Prostate gland (tissue), 2 donors: ENCODE data around the gene KIAA1671. TPM values are rescaled to one million over a fixed set of nuclear protein-coding genes. Genes with fewer than 3 reads are reported as not detected.
A peak's percentile ranks its signal among the peaks of the same experiment; 100 is the strongest.

Source experiments
- DNase-seq: peaks from one replicate; pipeline ENCODE4 v3.0.0-alpha.2; 2019; ENCODE audit warnings: low spot score
- H3K27ac ChIP-seq, 2 donors: fragments of 200-600 bp; sonication (generic); 2 replicates each; pipeline ENCODE4 v1.5.1; 2017 to 2019
- H3K27me3 ChIP-seq: fragments of 200-600 bp; sonication (generic); replicated peaks from 2 replicates; pipeline ENCODE4 v1.5.1; 2019; ENCODE audit not compliant: insufficient read depth
- H3K36me3 ChIP-seq, 2 donors: fragments of 200-600 bp; sonication (generic); 1 replicate in 1 of 2; 2 replicates in 1 of 2; pipeline versions ENCODE4 v1.5.1 to v1.8.1; 2017 to 2019
- H3K4me1 ChIP-seq: fragments of 200-600 bp; sonication (generic); replicated peaks from 2 replicates; pipeline ENCODE4 v1.5.1; 2019
- H3K4me3 ChIP-seq, 2 donors: fragments of 200-600 bp; sonication (generic); 2 replicates each; pipeline ENCODE4 v1.5.1; 2017 to 2019
- H3K9me3 ChIP-seq: fragments of 200-600 bp; sonication (generic); 2 replicates; pipeline ENCODE4 v1.5.1; 2017
- CTCF ChIP-seq, 4 experiments: fragments of 200-600 bp in 2 of 4; fragments of 450-650 bp in 2 of 4; sonication (generic) in 2 of 4; IDR thresholded peaks; 1 replicate in 3 of 4; 2 replicates in 1 of 4; pipeline ENCODE4 v1.5.1; 2016 to 2019; ENCODE audit warnings: antibody characterized with exemption in 4 of 4, mild to moderate bottlenecking in 2 of 4, moderate library complexity in 2 of 4
- POLR2A ChIP-seq: fragments of 450-650 bp; IDR thresholded peaks from one replicate; pipeline ENCODE4 v1.6.1; 2016; ENCODE audit warnings: antibody characterized with exemption, mild to moderate bottlenecking
- POLR2AphosphoS5 ChIP-seq: sonication (generic); formaldehyde crosslinking; IDR thresholded peaks from one replicate; pipeline ENCODE4 v1.6.1; 2017; ENCODE audit warnings: antibody characterized with exemption
- WGBS: methylation state at CpG from one replicate; pipeline ENCODE4 v1.1.5; 2018; 5-methylcytosine and 5-hydroxymethylcytosine counted together
- intact Hi-C: fragments of 100-400 bp; cut with DNase I; formaldehyde crosslinking; loops from one replicate; pipeline ENCODE4 v1.14.2; 2022
- total RNA-seq, 2 donors: library from RNA; depleted of rRNA; stranded (reverse); fragments of >200 nt; gene quantifications; one replicate each; pipeline ENCODE4 v1.1.0, GENCODE V29; 2016

Gene KIAA1671
- total RNA-seq, 2 donors from 2014 or later: 44.8 to 53.1 TPM

- 92% methylated on average over 1 of the region's 1 CpG for WGBS
- no peaks in the 10 kb centered on the region for H3K36me3 ChIP-seq
Observed at GRCh38 chr22:24984122-24984521, 31.6 kb downstream of the KIAA1671 start.

GRCh38 chr22:24985826-24986214 is 33.3 kb downstream of the KIAA1671 start:
- H3K9me3 ChIP-seq: no peaks in the 10 kb centered on the region
- H3K36me3 ChIP-seq: no peaks in the 10 kb centered on the region
- no peaks in the 10 kb centered on the region for H3K4me1 ChIP-seq
- DNase-seq: no peak
- 73% methylated on average over 9 of the region's 9 CpGs for WGBS
- TF ChIP-seq POLR2AphosphoS5 (no peak), CTCF (IDR thresholded peaks at IDR 0.05) (no peak), POLR2A (no peak)
- intact Hi-C loops: no loop called here
- no peaks in the 10 kb centered on the region for H3K27me3 ChIP-seq
- H3K27ac ChIP-seq: no peak overlapping the region
- H3K4me3 ChIP-seq: no peak overlapping the region

More at GRCh38 chr22:24984122-24984521, 31.6 kb downstream of the KIAA1671 start:
- H3K27ac ChIP-seq: no peak overlapping the region
- H3K4me3 ChIP-seq: no peak overlapping the region
- DNase-seq: no peak
- no peaks in the 10 kb centered on the region for H3K4me1 ChIP-seq
- no peak for TF ChIP-seq POLR2A
- TF ChIP-seq CTCF (IDR thresholded peaks at IDR 0.05): no peak
- no peak for TF ChIP-seq POLR2AphosphoS5
- H3K9me3 ChIP-seq: no peaks in the 10 kb centered on the region
- H3K27me3 ChIP-seq: no peaks in the 10 kb centered on the region
- intact Hi-C loops: no loop called here

GRCh38 chr22:24986816-24987215 is 34.3 kb downstream of the KIAA1671 start:
- no peak overlapping the region for H3K27ac ChIP-seq
- no peak overlapping the region for H3K4me3 ChIP-seq
- H3K36me3 ChIP-seq: no peaks in the 10 kb centered on the region
- 77% methylated on average over 4 of the region's 4 CpGs for WGBS
- intact Hi-C loops: no loop called here
- no peak for DNase-seq
- no peaks in the 10 kb centered on the region for H3K27me3 ChIP-seq
- H3K9me3 ChIP-seq: no peaks in the 10 kb centered on the region
- no peak for TF ChIP-seq POLR2AphosphoS5
- no peaks in the 10 kb centered on the region for H3K4me1 ChIP-seq

GRCh38 chr22:24989135-24989534 is 36.6 kb downstream of the KIAA1671 start:
- no peaks in the 10 kb centered on the region for H3K36me3 ChIP-seq
- no peak for TF ChIP-seq POLR2A
- no peak for TF ChIP-seq CTCF (IDR thresholded peaks at IDR 0.05)
- no peak for TF ChIP-seq POLR2AphosphoS5
- H3K9me3 ChIP-seq: no peaks in the 10 kb centered on the region
- H3K27ac ChIP-seq: peak overlapping the region in 1 of 2 donors; percentile 3
- H3K4me1 ChIP-seq: peaks cover 4% of the 10 kb centered on the region
- no peaks in the 10 kb centered on the region for H3K27me3 ChIP-seq
- DNase-seq: no peak
- intact Hi-C loops: no loop called here
- no peak overlapping the region for H3K4me3 ChIP-seq
- 96% methylated on average over 2 of the region's 2 CpGs for WGBS

- WGBS: 29% methylated on average over 5 of the region's 5 CpGs
- DNase-seq: no peak
- H3K4me1 ChIP-seq: peaks cover 4% of the 10 kb centered on the region
Observed at GRCh38 chr22:24989541-24989951, 37.0 kb downstream of the KIAA1671 start.

More at GRCh38 chr22:24989541-24989951, 37.0 kb downstream of the KIAA1671 start:
- no peaks in the 10 kb centered on the region for H3K9me3 ChIP-seq
- no peak for TF ChIP-seq POLR2AphosphoS5
- TF ChIP-seq POLR2A: no peak
- no peak for TF ChIP-seq CTCF (IDR thresholded peaks at IDR 0.05)
- H3K27ac ChIP-seq: peak overlapping the region in 1 of 2 donors; percentile 3
- intact Hi-C loops: no loop called here
- no peaks in the 10 kb centered on the region for H3K27me3 ChIP-seq
- no peaks in the 10 kb centered on the region for H3K36me3 ChIP-seq
- no peak overlapping the region for H3K4me3 ChIP-seq
